A673 (cell line): ENCODE data around the gene UGT2A1. TPM values are rescaled to one million over a fixed set of nuclear protein-coding genes. Genes with fewer than 3 reads are reported as not detected.

Experiments
- BruUV-seq: library from RNA; stranded (reverse); fragments of 400-500 nt; replicated peaks from 2 replicates; lab custom pipeline; 2021; lab: Mats Ljungman, UMichigan
- CTCF ChIA-PET: fragments of 300-600 bp; sonication (Branson Sonifier 250); formaldehyde crosslinking; loops from one replicate; lab custom pipeline; 2022; ENCODE audit warnings: antibody characterized with exemption; lab: Charles Lee
- POLR2A ChIA-PET: fragments of 300-600 bp; sonication (Branson Sonifier 250); formaldehyde crosslinking; loops from one replicate; lab custom pipeline; 2022; ENCODE audit warnings: antibody characterized with exemption; ENCODE audit not compliant: low non-redundant PET; lab: Charles Lee
- DNase-seq: peaks from one replicate; pipeline ENCODE4 v3.0.0-alpha.2; 2015; ENCODE audit warnings: low spot score
- H3K27ac ChIP-seq: fragments of 200-600 bp; sonication (generic); 2 replicates; pipeline ENCODE4 v1.5.1; 2016; ENCODE audit warnings: mixed run types, low read depth, mild to moderate bottlenecking, mixed read lengths, antibody characterized with exemption, low read length; ENCODE audit not compliant: poor library complexity, severe bottlenecking
- H3K27me3 ChIP-seq: fragments of 200-600 bp; sonication (generic); replicated peaks from 2 replicates; pipeline ENCODE4 v1.6.1; 2017; ENCODE audit warnings: mixed run types, low read depth, mild to moderate bottlenecking, mixed read lengths, antibody characterized with exemption, low read length; ENCODE audit not compliant: insufficient read depth, poor library complexity
- H3K36me3 ChIP-seq: fragments of 200-600 bp; sonication (generic); 2 replicates; pipeline ENCODE4 v1.6.1; 2016; ENCODE audit warnings: mixed run types, mild to moderate bottlenecking, mixed read lengths, antibody characterized with exemption, low read length; ENCODE audit not compliant: insufficient read depth, poor library complexity, severe bottlenecking
- H3K4me1 ChIP-seq: fragments of 200-600 bp; sonication (generic); 2 replicates; pipeline ENCODE4 v1.6.1; 2017; ENCODE audit warnings: mixed run types, mild to moderate bottlenecking, mixed read lengths, antibody characterized with exemption, low read length; ENCODE audit not compliant: insufficient read depth, poor library complexity, severe bottlenecking
- H3K4me3 ChIP-seq: fragments of 200-600 bp; sonication (generic); 2 replicates; pipeline ENCODE4 v1.5.1; 2016; ENCODE audit warnings: low read depth, mixed run types, mild to moderate bottlenecking, mixed read lengths, low read length; ENCODE audit not compliant: poor library complexity, severe bottlenecking
- H3K9me3 ChIP-seq: fragments of 200-600 bp; sonication (generic); 2 replicates; pipeline ENCODE4 v1.6.1; 2016; ENCODE audit warnings: mixed run types, low read depth, mild to moderate bottlenecking, mixed read lengths, antibody characterized with exemption, low read length; ENCODE audit not compliant: poor library complexity, severe bottlenecking
- CTCF ChIP-seq: fragments of 300-800, 200-600 bp; sonication (generic); conservative IDR thresholded peaks from 2 replicates; pipeline ENCODE4 v1.5.1; 2017; ENCODE audit warnings: low read depth, mild to moderate bottlenecking, antibody characterized with exemption, low read length, moderate library complexity, mixed read lengths
- EZH2 ChIP-seq: fragments of 200-600 bp; sonication (generic); IDR thresholded peaks from 2 replicates; pipeline ENCODE4 v1.6.1; 2017; ENCODE audit warnings: borderline replicate concordance, low read depth, mild to moderate bottlenecking, mixed read lengths, antibody characterized with exemption, low read length; ENCODE audit not compliant: poor library complexity, severe bottlenecking
- intact Hi-C: fragments of 100-400 bp; cut with micrococcal nuclease; formaldehyde crosslinking; loops from one replicate; pipeline ENCODE4 v1.10.0; 2022; ENCODE audit not compliant: unreplicated experiment
- total RNA-seq: library from RNA; stranded (reverse); gene quantifications from 2 replicates; pipeline ENCODE4 v1.2.3, GENCODE V29; 2021

UGT2A1 gene
- total RNA-seq, 1 experiment from 2014 or later: not detected

GRCh38 chr4:69546134-69546765 lies 106.8 kb downstream of the UGT2A1 start:
- no peaks in the 10 kb centered on the region for H3K4me1 ChIP-seq
- ChIA-PET POLR2A (no interaction called here), CTCF (no interaction called here)
- H3K27me3 ChIP-seq: no peaks in the 10 kb centered on the region
- H3K36me3 ChIP-seq: no peaks in the 10 kb centered on the region
- TF ChIP-seq CTCF (no peak), EZH2 (no peak)
- H3K9me3 ChIP-seq: no peaks in the 10 kb centered on the region
- no peak overlapping the region for H3K4me3 ChIP-seq
- H3K27ac ChIP-seq: no peak overlapping the region
- no peak for DNase-seq
- BruUV-seq: no TSS peak
- intact Hi-C loops: no loop called here

Other genes with a start within 250 kb of the UGT2A1 start
- not detected in 2 replicates for gene UGT2B4, start 157.3 kb downstream of the UGT2A1 start, total RNA-seq
- not detected in 2 replicates for gene UGT2A2, start 13.6 kb downstream of the UGT2A1 start, total RNA-seq
- 1.8 and 2.1 TPM in 2 replicates for gene SULT1B1, start 107.4 kb upstream of the UGT2A1 start, total RNA-seq
- 13.4 and 16.0 TPM in 2 replicates for gene SULT1E1, start 206.9 kb upstream of the UGT2A1 start, total RNA-seq